Measurements from ENCODE around the gene WDR35. TPM values are rescaled to one million over a fixed set of nuclear protein-coding genes. Genes with fewer than 3 reads are reported as not detected.

The WDR35 gene
- polyA plus RNA-seq, 1 experiment, result 9.1 TPM

- Histone ChIP-seq H3K27ac (ENCODE audit: low read depth, low read length) (no peak overlapping the region), H3K9me3 (ENCODE audit: control insufficient read depth, insufficient read depth, low read length) (no peaks in the 10 kb centered on the region), H3K4me3 (ENCODE audit: low read depth, low read length) (no peak overlapping the region), H3K27me3 (ENCODE audit: control insufficient read depth, insufficient read depth, low read length) (no peaks in the 10 kb centered on the region)
- ChIA-PET POLR2A (no interaction called here), CTCF (interaction anchor here (0.5 to 1.4 kb wide), 3 partner anchors 16 to 353 kb away, joined by 3 to 4 read pairs (median 3); no protein-coding TSS in a partner anchor)
- DNase-seq (ENCODE audit: low read depth, low spot score), result no peak
- TF ChIP-seq CTCF (IDR thresholded peaks at IDR 0.05; ENCODE audit: low read depth, low read length), result no peak
These were observed 18.2 kb downstream of the WDR35 start for GRCh38 chr2:19971691-19972090.

- TF ChIP-seq CTCF (IDR thresholded peaks at IDR 0.05; ENCODE audit: low read depth, low read length), result no peak
- Histone ChIP-seq H3K4me3 (ENCODE audit: low read depth, low read length) (no peak overlapping the region), H3K9me3 (ENCODE audit: control insufficient read depth, insufficient read depth, low read length) (no peaks in the 10 kb centered on the region), H3K27ac (ENCODE audit: low read depth, low read length) (no peak overlapping the region), H3K27me3 (ENCODE audit: control insufficient read depth, insufficient read depth, low read length) (no peaks in the 10 kb centered on the region)
- no peak for DNase-seq (ENCODE audit: low read depth, low spot score)
- ChIA-PET POLR2A (no interaction called here), CTCF (interaction anchor here (1.2 to 1.6 kb wide), 2 partner anchors 8 to 9 kb away, joined by 3 to 4 read pairs; no protein-coding TSS in a partner anchor)
These were observed 26.5 kb downstream of the WDR35 start for GRCh38 chr2:19963386-19963785.

- Histone ChIP-seq H3K9me3 (ENCODE audit: control insufficient read depth, insufficient read depth, low read length) (no peaks in the 10 kb centered on the region), H3K27ac (ENCODE audit: low read depth, low read length) (no peak overlapping the region), H3K4me3 (ENCODE audit: low read depth, low read length) (no peak overlapping the region), H3K27me3 (ENCODE audit: control insufficient read depth, insufficient read depth, low read length) (no peaks in the 10 kb centered on the region)
- DNase-seq (ENCODE audit: low read depth, low spot score), result peak; percentile 48
- TF ChIP-seq CTCF (IDR thresholded peaks at IDR 0.05; ENCODE audit: low read depth, low read length), result peak; percentile 94
- ChIA-PET CTCF (interaction anchor here (0.5 to 2.4 kb wide), 46 partner anchors 8 to 555 kb away, joined by 3 to 17 read pairs (median 4); no protein-coding TSS in a partner anchor), POLR2A (no interaction called here)
These were observed 34.1 kb downstream of the WDR35 start for GRCh38 chr2:19955544-19956422.

GRCh38 chr2:19949071-19949470 lies 40.8 kb downstream of the WDR35 start:
- TF ChIP-seq CTCF (IDR thresholded peaks at IDR 0.05; ENCODE audit: low read depth, low read length), result no peak
- DNase-seq (ENCODE audit: low read depth, low spot score), result peak; percentile 33
- CTCF ChIA-PET, result interaction anchor here (1.0 to 1.5 kb wide), 2 partner anchors 66 to 342 kb away, joined by 3 to 4 read pairs; no protein-coding TSS in a partner anchor

More at GRCh38 chr2:19949071-19949470, 40.8 kb downstream of the WDR35 start:
- no peak overlapping the region for H3K4me3 ChIP-seq (ENCODE audit: low read depth, low read length)
- no peaks in the 10 kb centered on the region for H3K27me3 ChIP-seq (ENCODE audit: control insufficient read depth, insufficient read depth, low read length)
- POLR2A ChIA-PET, result interaction anchor here (0.6 to 0.7 kb wide), 2 partner anchors 34 to 47 kb away, joined by 3 to 10 read pairs; partner anchors contain the start of gene TTC32
- no peak overlapping the region for H3K27ac ChIP-seq (ENCODE audit: low read depth, low read length)
- no peaks in the 10 kb centered on the region for H3K9me3 ChIP-seq (ENCODE audit: control insufficient read depth, insufficient read depth, low read length)
